CD14-positive monocyte (primary cell): Measurements from ENCODE around the gene APOBEC3B. TPM values are rescaled to one million over a fixed set of nuclear protein-coding genes. Genes with fewer than 3 reads are reported as not detected.
A peak's percentile ranks its signal among the peaks of the same experiment; 100 is the strongest.
"Not testable (repeated sequence)": the region's sequence is repeated elsewhere in the genome, so short reads cannot be mapped to it uniquely, and the experiment has no call there.

Source experiments
- DNase-seq, 3 donors: peaks; one replicate each; pipeline ENCODE4 v3.0.0-alpha.2; 2011 to 2022
- H2AFZ ChIP-seq: 2 replicates; pipeline ENCODE4 v1.6.0; 2012; ENCODE audit warnings: mild to moderate bottlenecking, low read depth, low read length, inconsistent platforms; ENCODE audit not compliant: insufficient read depth, poor library complexity, severe bottlenecking
- H3K27ac ChIP-seq, 2 donors: 1 replicate in 1 of 2; 2 replicates in 1 of 2; pipeline ENCODE4 v1.5.1; 2012 to 2013; ENCODE audit warnings: low read length in 2 of 2, control low read depth in 1 of 2, inconsistent platforms in 1 of 2, low read depth in 1 of 2, mild to moderate bottlenecking in 1 of 2
- H3K27me3 ChIP-seq, 2 donors: one replicate each; pipeline versions ENCODE4 v1.6.0 to v1.6.1; 2011 to 2013; ENCODE audit warnings: low read length in 2 of 2; ENCODE audit not compliant: control insufficient read depth in 2 of 2, insufficient read depth in 2 of 2
- H3K36me3 ChIP-seq, 2 donors: replicated peaks in 1 of 2; 1 replicate in 1 of 2; 2 replicates in 1 of 2; pipeline versions ENCODE4 v1.5.1 to v1.6.1; 2012 to 2013; ENCODE audit warnings: low read length in 2 of 2, control low read depth in 1 of 2, inconsistent platforms in 1 of 2, mild to moderate bottlenecking in 1 of 2; ENCODE audit not compliant: insufficient read depth in 2 of 2, control insufficient read depth in 1 of 2
- H3K4me1 ChIP-seq, 2 donors: 1 replicate in 1 of 2; 2 replicates in 1 of 2; pipeline versions ENCODE4 v1.5.1 to v1.6.1; 2012 to 2013; ENCODE audit warnings: low read length in 2 of 2, control low read depth in 1 of 2, inconsistent platforms in 1 of 2, mild to moderate bottlenecking in 1 of 2, moderate library complexity in 1 of 2; ENCODE audit not compliant: insufficient read depth in 2 of 2, control insufficient read depth in 1 of 2
- H3K4me2 ChIP-seq: replicated peaks from 2 replicates; pipeline ENCODE3; 2012; ENCODE audit warnings: low read length, moderate library complexity, mild to moderate bottlenecking; ENCODE audit not compliant: poor library complexity, severe bottlenecking; ENCODE audit errors: extremely low read depth
- H3K4me3 ChIP-seq, 3 experiments: fragments of 200-600 bp in 1 of 3; sonication (generic) in 1 of 3; replicated peaks in 1 of 3; 1 replicate in 2 of 3; 2 replicates in 1 of 3; pipeline ENCODE4 v1.5.1; 2011 to 2013; ENCODE audit warnings: low read length in 3 of 3, mild to moderate bottlenecking in 3 of 3, control low read depth in 2 of 3, low read depth in 2 of 3, inconsistent platforms in 1 of 3, moderate library complexity in 1 of 3
- H3K79me2 ChIP-seq: 2 replicates; pipeline ENCODE4 v1.6.0; 2012; ENCODE audit warnings: mild to moderate bottlenecking, control low read depth, inconsistent platforms, low read length, moderate library complexity; ENCODE audit not compliant: insufficient read depth
- H3K9ac ChIP-seq: 2 replicates; pipeline ENCODE4 v1.6.0; 2017; ENCODE audit warnings: low read length, mild to moderate bottlenecking; ENCODE audit not compliant: insufficient read depth, poor library complexity, severe bottlenecking
- H3K9me3 ChIP-seq, 2 donors: replicated peaks in 1 of 2; 1 replicate in 1 of 2; 2 replicates in 1 of 2; pipeline versions ENCODE4 v1.5.1 to v1.6.1; 2012 to 2013; ENCODE audit warnings: low read length in 2 of 2, control low read depth in 1 of 2; ENCODE audit not compliant: control insufficient read depth in 1 of 2, insufficient read depth in 1 of 2
- H4K20me1 ChIP-seq: 2 replicates; pipeline ENCODE4 v1.6.0; 2012; ENCODE audit warnings: mild to moderate bottlenecking, low read length, control low read depth, moderate library complexity; ENCODE audit not compliant: insufficient read depth
- H3K27ac Mint-ChIP-seq, 7 donors: one replicate each; pipeline ENCODE4 v1.8.0; 2020; ENCODE audit warnings: mild to moderate bottlenecking in 7 of 7, mixed read lengths in 7 of 7, moderate library complexity in 6 of 7, inconsistent platforms in 2 of 7
- H3K27me3 Mint-ChIP-seq, 3 donors: one replicate each; pipeline ENCODE4 v1.8.0; 2021 to 2022; ENCODE audit warnings: low read depth in 3 of 3, mild to moderate bottlenecking in 3 of 3, mixed read lengths in 3 of 3, moderate library complexity in 3 of 3, inconsistent platforms in 1 of 3
- H3K36me3 Mint-ChIP-seq, 2 donors: one replicate each; pipeline ENCODE4 v1.8.0; 2020; ENCODE audit warnings: mixed read lengths in 2 of 2, inconsistent platforms in 1 of 2, mild to moderate bottlenecking in 1 of 2
- H3K4me1 Mint-ChIP-seq: one replicate; pipeline ENCODE4 v1.8.0; 2020; ENCODE audit warnings: mild to moderate bottlenecking, mixed read lengths
- H3K4me3 Mint-ChIP-seq, 2 donors: one replicate each; pipeline ENCODE4 v1.8.0; 2020; ENCODE audit warnings: mild to moderate bottlenecking in 2 of 2, mixed read lengths in 2 of 2, moderate library complexity in 1 of 2
- H3K9me3 Mint-ChIP-seq, 7 donors: one replicate each; pipeline ENCODE4 v1.8.0; 2020 to 2022; ENCODE audit warnings: mixed read lengths in 7 of 7, mild to moderate bottlenecking in 6 of 7, moderate library complexity in 6 of 7, inconsistent platforms in 2 of 7
- WGBS: methylation state at CpG from one replicate; pipeline ENCODE4 v1.1.5; 2013; ENCODE audit warnings: missing lambda C conversion rate; ENCODE audit not compliant: insufficient coverage; 5-methylcytosine and 5-hydroxymethylcytosine counted together
- intact Hi-C, 2 donors: fragments of 100-400 bp; cut with micrococcal nuclease; formaldehyde crosslinking; loops; one replicate each; pipeline versions ENCODE4 v1.15.0 to v1.15.1; 2023
- polyA plus RNA-seq, 3 donors: library from polyadenylated mRNA; depleted of rRNA in 1 of 3; unstranded in 2 of 3; stranded (reverse) in 1 of 3; fragments of 300-500 nt in 2 of 3; fragments of >200 nt in 1 of 3; fragmentation: Illumina TruSeq in 2 of 3; gene quantifications; 1 replicate in 2 of 3; 2 replicates in 1 of 3; pipeline ENCODE4 v1.2.3, GENCODE V29; 2012 to 2021
- TF ChIP-seq, protein P1 (sequence below): fragments of 200-600 bp; IDR thresholded peaks from one replicate; pipeline ENCODE4 v1.8.0; 2022; ENCODE audit warnings: antibody characterized with exemption, mild to moderate bottlenecking

APOBEC3B gene
- polyA plus RNA-seq, 3 donors: 0.40 to 48.2 (median 12.6) TPM

DNA sequence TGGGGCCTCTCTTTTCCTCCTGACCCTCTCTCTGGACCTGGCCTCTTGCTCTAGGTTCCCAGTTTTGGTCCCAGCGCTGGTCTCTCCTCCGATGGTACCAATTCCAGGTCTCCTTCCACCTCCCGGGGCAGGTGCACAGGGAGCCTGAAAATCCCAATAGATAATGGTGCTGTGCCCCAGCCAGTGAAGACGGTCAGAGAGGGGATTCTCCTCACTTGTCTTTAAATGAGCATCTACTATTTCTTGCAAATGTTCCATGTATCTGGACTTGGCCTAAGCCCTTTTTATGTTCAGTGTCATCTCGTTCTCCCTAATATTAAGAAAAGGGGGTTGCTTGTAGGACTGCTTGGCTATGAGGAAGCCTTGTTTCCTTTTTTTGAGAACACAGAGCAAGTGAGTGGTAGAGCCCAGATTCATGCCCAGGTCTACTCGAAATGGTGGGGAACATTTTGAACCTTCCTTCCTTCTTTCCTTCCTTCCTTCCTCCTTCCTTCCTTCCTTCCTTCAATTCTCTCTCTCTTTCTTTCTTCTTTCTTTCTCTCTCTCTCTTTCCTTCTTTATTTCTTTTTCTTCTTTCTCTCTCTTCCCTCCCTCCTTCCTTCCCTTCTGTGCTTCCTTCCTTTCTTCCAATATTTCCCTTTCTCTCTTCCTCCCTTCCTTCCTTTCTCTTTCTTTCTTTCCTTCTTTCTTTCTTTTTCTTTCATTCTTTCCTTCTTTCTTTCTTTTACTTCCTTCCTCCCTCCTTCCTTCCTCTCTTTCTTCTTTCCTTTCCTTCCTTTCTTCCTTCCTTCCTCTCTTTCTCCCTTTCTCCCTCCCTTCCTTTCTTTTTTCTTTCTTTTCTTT lies 24.1 kb upstream of the APOBEC3B start:
- H3K4me1 Mint-ChIP-seq: peaks cover 77% of the 10 kb centered on the region
- Histone ChIP-seq H3K9ac (peak overlapping the region; percentile 45), H3K9me3 (no peaks in the 10 kb centered on the region), H2AFZ (no peak overlapping the region), H4K20me1 (peaks cover 14% of the 10 kb centered on the region), H3K4me1 (peaks cover 66 to 74% of the 10 kb centered on the region in 2 donors), H3K79me2 (peaks cover 37% of the 10 kb centered on the region), H3K27ac (peak overlapping the region; percentile 81 to 100), H3K27me3 (no peaks in the 10 kb centered on the region), H3K4me3 (peak overlapping the region; percentile 49 to 80 (median 55)), H3K4me2 (peak overlapping the region; percentile 83), H3K36me3 (peaks cover 6 to 28% of the 10 kb centered on the region in 2 donors)
- peaks cover 0 to 3% (median 0%) of the 10 kb centered on the region in 7 donors for H3K9me3 Mint-ChIP-seq
- DNase-seq: peak in 2 of 3 donors; percentile 53 to 61
- 50% methylated on average over 2 of the region's 6 CpGs for WGBS
- H3K4me3 Mint-ChIP-seq: peak overlapping the region; percentile 88 to 90
- TF ChIP-seq, protein P1, sequence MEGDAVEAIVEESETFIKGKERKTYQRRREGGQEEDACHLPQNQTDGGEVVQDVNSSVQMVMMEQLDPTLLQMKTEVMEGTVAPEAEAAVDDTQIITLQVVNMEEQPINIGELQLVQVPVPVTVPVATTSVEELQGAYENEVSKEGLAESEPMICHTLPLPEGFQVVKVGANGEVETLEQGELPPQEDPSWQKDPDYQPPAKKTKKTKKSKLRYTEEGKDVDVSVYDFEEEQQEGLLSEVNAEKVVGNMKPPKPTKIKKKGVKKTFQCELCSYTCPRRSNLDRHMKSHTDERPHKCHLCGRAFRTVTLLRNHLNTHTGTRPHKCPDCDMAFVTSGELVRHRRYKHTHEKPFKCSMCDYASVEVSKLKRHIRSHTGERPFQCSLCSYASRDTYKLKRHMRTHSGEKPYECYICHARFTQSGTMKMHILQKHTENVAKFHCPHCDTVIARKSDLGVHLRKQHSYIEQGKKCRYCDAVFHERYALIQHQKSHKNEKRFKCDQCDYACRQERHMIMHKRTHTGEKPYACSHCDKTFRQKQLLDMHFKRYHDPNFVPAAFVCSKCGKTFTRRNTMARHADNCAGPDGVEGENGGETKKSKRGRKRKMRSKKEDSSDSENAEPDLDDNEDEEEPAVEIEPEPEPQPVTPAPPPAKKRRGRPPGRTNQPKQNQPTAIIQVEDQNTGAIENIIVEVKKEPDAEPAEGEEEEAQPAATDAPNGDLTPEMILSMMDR: peak; percentile 13
- peak overlapping the region; percentile 98 to 100 (median 100) for H3K27ac Mint-ChIP-seq
- intact Hi-C loops: no loop called here
- peaks cover 47 to 62% of the 10 kb centered on the region in 2 donors for H3K36me3 Mint-ChIP-seq
- H3K27me3 Mint-ChIP-seq: peaks cover 1 to 9% (median 4%) of the 10 kb centered on the region in 3 donors

DNA sequence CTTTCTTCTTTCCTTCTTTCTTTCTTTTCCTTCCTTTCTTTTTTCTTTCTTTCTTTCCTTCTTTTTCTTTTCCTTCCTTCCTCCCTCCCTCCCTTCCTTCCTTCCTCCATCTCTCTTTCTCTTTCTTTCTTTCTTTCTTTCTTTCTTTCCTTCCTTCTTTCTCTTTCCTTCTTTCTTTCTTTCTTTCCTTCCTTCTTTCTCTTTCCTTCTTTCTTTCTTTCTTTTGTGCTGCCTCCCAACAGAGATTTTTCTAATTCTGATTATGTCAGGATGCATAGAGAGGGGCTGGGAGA lies 23.6 kb upstream of the APOBEC3B start:
- intact Hi-C loops, H2AFZ ChIP-seq, DNase-seq, H3K9me3 ChIP-seq, H3K9me3 Mint-ChIP-seq, H3K27me3 ChIP-seq, H3K27me3 Mint-ChIP-seq: not testable (repeated sequence)
- peak overlapping the region; percentile 45 for H3K9ac ChIP-seq
- peak overlapping the region; percentile 88 to 90 for H3K4me3 Mint-ChIP-seq
- H3K4me2 ChIP-seq: peak overlapping the region; percentile 83
- H3K79me2 ChIP-seq: peaks cover 31% of the 10 kb centered on the region
- peaks cover 74% of the 10 kb centered on the region for H3K4me1 Mint-ChIP-seq
- H4K20me1 ChIP-seq: peaks cover 14% of the 10 kb centered on the region
- H3K4me3 ChIP-seq: peak overlapping the region; percentile 49 to 80 (median 55)
- H3K4me1 ChIP-seq: peaks cover 61 to 71% of the 10 kb centered on the region in 2 donors
- peaks cover 50 to 66% of the 10 kb centered on the region in 2 donors for H3K36me3 Mint-ChIP-seq
- H3K36me3 ChIP-seq: peaks cover 6 to 28% of the 10 kb centered on the region in 2 donors
- peak overlapping the region; percentile 83 to 100 (median 100) for H3K27ac Mint-ChIP-seq
- peak overlapping the region; percentile 81 to 100 for H3K27ac ChIP-seq
